ENCODE data around the gene PGM1. TPM values are rescaled to one million over a fixed set of nuclear protein-coding genes. Genes with fewer than 3 reads are reported as not detected.

PGM1 gene
- total RNA-seq, 1 experiment from 2014 or later = 124 TPM

DNA sequence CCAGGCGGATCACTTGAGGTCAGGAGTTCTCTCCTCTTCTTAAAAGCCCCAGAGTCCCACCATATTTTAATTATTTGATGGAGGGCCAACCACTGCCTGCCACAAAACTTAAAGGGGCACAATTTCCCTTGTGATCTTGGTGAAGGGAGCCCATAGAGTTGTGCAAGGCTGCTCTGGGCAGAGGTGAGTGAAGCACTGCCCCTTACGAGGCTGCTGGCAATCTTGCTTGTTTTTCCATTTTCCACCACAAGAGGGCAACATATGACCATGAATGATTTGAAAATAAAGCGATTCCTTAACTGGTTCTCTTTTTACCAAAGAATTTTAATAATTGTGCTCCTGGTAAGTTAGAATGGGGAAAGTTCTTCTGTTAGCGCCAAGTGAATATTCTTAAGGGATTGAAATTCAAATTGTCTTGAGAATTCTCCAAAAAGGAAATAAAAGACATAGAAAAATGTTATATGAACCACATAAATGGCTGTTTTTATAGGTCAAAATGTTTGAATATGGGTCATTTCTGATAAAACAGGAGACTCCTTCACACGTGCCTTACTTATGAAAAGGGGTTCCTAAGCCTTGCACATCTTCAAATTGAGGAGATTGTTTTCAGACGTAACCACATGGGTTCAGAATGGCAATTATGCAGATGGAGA, 22.7 kb downstream of the PGM1 start:
- no peaks in the 10 kb centered on the region for H3K27me3 ChIP-seq (ENCODE audit: low read length)
- peak; percentile 76 for ATAC-seq
- H2AFZ ChIP-seq (ENCODE audit: low read length) = no peak overlapping the region
- intact Hi-C loops (cut with micrococcal nuclease) = loop anchor here (1.0 to 10.0 kb wide), 6 partner anchors 75 to 627 kb away; partner anchors contain the start of gene ROR1
- CTCF ChIA-PET = interaction anchor here (0.5 to 0.6 kb wide), 2 partner anchors 58 to 770 kb away, joined by 3 to 4 read pairs; no protein-coding TSS in a partner anchor
- H3K36me3 ChIP-seq (ENCODE audit: low read depth, low read length) = no peaks in the 10 kb centered on the region
- H3K9me2 ChIP-seq (replicated peaks; ENCODE audit: low read length) = no peaks in the 10 kb centered on the region
- TF ChIP-seq, protein P1, sequence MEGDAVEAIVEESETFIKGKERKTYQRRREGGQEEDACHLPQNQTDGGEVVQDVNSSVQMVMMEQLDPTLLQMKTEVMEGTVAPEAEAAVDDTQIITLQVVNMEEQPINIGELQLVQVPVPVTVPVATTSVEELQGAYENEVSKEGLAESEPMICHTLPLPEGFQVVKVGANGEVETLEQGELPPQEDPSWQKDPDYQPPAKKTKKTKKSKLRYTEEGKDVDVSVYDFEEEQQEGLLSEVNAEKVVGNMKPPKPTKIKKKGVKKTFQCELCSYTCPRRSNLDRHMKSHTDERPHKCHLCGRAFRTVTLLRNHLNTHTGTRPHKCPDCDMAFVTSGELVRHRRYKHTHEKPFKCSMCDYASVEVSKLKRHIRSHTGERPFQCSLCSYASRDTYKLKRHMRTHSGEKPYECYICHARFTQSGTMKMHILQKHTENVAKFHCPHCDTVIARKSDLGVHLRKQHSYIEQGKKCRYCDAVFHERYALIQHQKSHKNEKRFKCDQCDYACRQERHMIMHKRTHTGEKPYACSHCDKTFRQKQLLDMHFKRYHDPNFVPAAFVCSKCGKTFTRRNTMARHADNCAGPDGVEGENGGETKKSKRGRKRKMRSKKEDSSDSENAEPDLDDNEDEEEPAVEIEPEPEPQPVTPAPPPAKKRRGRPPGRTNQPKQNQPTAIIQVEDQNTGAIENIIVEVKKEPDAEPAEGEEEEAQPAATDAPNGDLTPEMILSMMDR (conservative IDR thresholded peaks at IDR 0.05; ENCODE audit: low read depth, low read length) = peak; percentile 88
- no peak for TF ChIP-seq EZH2phosphoT487 (IDR thresholded peaks at IDR 0.05; ENCODE audit: borderline replicate concordance, low read length)
- BruUV-seq (replicated peaks) = no TSS peak
- H3K4me1 ChIP-seq (ENCODE audit: insufficient read depth, low read length) = peaks cover 7% of the 10 kb centered on the region; the same call in 1 of the 2 replicates
- POLR2A ChIA-PET (ENCODE audit: unreplicated experiment) = no interaction called here
- no peaks in the 10 kb centered on the region for H4K20me1 ChIP-seq (ENCODE audit: low read length)
- H3K4me2 ChIP-seq (ENCODE audit: low read length) = no peak overlapping the region
- DNase-seq = peak; percentile 94
- H3K79me2 ChIP-seq (ENCODE audit: low read length) = peaks cover 22% of the 10 kb centered on the region
- H3F3A ChIP-seq (ENCODE audit: low read length, unreplicated experiment) = no peaks in the 10 kb centered on the region
- H3K4me3 ChIP-seq (ENCODE audit: low read length) = no peak overlapping the region
- no peak overlapping the region for H3K9ac ChIP-seq (ENCODE audit: low read length)
- no peak overlapping the region for H3K27ac ChIP-seq (ENCODE audit: low read length)
- no peaks in the 10 kb centered on the region for H3K9me3 ChIP-seq (ENCODE audit: low read length)

DNA sequence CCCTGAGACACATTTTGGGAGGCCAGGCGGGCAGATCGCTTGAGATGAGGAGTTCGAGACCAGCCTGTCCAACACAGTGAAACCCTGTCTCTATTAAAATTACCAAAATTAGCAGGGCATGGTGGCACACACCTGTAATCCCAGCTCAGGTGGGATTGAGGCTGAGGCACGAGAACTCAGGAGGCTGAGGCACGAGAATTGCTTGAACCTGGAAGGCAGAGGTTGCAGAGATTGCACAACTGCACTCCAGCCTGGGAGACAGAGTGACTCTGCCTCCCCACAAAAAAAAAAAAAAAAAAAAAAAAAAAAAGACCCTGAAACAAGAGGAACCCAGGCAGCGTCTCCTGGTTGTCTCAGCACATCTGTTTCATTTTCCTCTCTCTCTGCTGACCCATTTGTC, 24.2 kb downstream of the PGM1 start:
- ChIA-PET CTCF (no interaction called here), POLR2A (ENCODE audit: unreplicated experiment) (no interaction called here)
- BruUV-seq (replicated peaks) = no TSS peak
- Histone ChIP-seq H4K20me1 (ENCODE audit: low read length) (no peaks in the 10 kb centered on the region), H3F3A (ENCODE audit: low read length, unreplicated experiment) (no peaks in the 10 kb centered on the region), H3K9me3 (ENCODE audit: low read length) (no peaks in the 10 kb centered on the region), H3K79me2 (ENCODE audit: low read length) (peaks cover 17% of the 10 kb centered on the region; the same call in 1 of the 2 replicates), H3K27ac (ENCODE audit: low read length) (no peak overlapping the region), H2AFZ (ENCODE audit: low read length) (no peak overlapping the region), H3K9ac (ENCODE audit: low read length) (no peak overlapping the region), H3K36me3 (ENCODE audit: low read depth, low read length) (no peaks in the 10 kb centered on the region), H3K4me2 (ENCODE audit: low read length) (no peak overlapping the region), H3K9me2 (replicated peaks; ENCODE audit: low read length) (no peaks in the 10 kb centered on the region), H3K4me1 (ENCODE audit: insufficient read depth, low read length) (peaks cover 4% of the 10 kb centered on the region; the same call in 1 of the 2 replicates), H3K4me3 (ENCODE audit: low read length) (no peak overlapping the region), H3K27me3 (ENCODE audit: low read length) (no peaks in the 10 kb centered on the region)
- intact Hi-C loops (cut with micrococcal nuclease) = loop anchor here (2.0 to 10.0 kb wide), 4 partner anchors 155 to 545 kb away; partner anchors contain the start of gene ROR1
- no peak for TF ChIP-seq EZH2phosphoT487 (IDR thresholded peaks at IDR 0.05; ENCODE audit: borderline replicate concordance, low read length)
- no peak for TF ChIP-seq EZH2 (IDR thresholded peaks at IDR 0.05; ENCODE audit: low read length, unreplicated experiment)
- TF ChIP-seq, protein P1 (conservative IDR thresholded peaks at IDR 0.05; ENCODE audit: low read depth, low read length) = no peak
- DNase-seq = no peak
- ATAC-seq = no peak

DNA sequence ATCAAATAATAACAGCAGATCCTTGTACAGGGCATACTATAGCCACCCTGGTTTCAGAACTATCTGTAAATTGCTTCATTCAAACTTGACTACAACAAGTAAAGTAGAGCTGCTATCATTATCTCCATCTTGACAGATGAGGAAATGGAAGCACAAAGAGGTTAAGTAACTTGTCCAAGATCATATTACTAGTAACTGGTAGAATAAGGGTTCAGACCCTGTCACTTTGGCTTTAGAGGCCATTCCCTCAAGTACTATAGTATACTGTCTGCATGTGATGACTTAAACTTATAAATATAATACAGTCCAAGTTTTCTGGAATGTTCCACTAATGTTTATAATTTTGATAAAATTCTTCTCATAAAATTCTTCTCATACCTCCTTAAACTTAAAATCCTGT, 24.8 kb downstream of the PGM1 start:
- H2AFZ ChIP-seq (ENCODE audit: low read length) = no peak overlapping the region
- TF ChIP-seq EZH2 (IDR thresholded peaks at IDR 0.05; ENCODE audit: low read length, unreplicated experiment) (no peak), EZH2phosphoT487 (IDR thresholded peaks at IDR 0.05; ENCODE audit: borderline replicate concordance, low read length) (no peak)
- TF ChIP-seq, protein P1 (conservative IDR thresholded peaks at IDR 0.05; ENCODE audit: low read depth, low read length) = no peak
- H3K79me2 ChIP-seq (ENCODE audit: low read length) = peaks cover 17% of the 10 kb centered on the region; the same call in 1 of the 2 replicates
- POLR2A ChIA-PET (ENCODE audit: unreplicated experiment) = no interaction called here
- ATAC-seq (no peak), DNase-seq (no peak)
- H3K4me3 ChIP-seq (ENCODE audit: low read length) = no peak overlapping the region
- no TSS peak for BruUV-seq (replicated peaks)
- H3K27ac ChIP-seq (ENCODE audit: low read length) = no peak overlapping the region
- no peaks in the 10 kb centered on the region for H3F3A ChIP-seq (ENCODE audit: low read length, unreplicated experiment)
- no peak overlapping the region for H3K9ac ChIP-seq (ENCODE audit: low read length)
- no peaks in the 10 kb centered on the region for H3K36me3 ChIP-seq (ENCODE audit: low read depth, low read length)
- H3K27me3 ChIP-seq (ENCODE audit: low read length) = no peaks in the 10 kb centered on the region
- peaks cover 4% of the 10 kb centered on the region; the same call in 1 of the 2 replicates for H3K4me1 ChIP-seq (ENCODE audit: insufficient read depth, low read length)
- intact Hi-C loops (cut with micrococcal nuclease) = loop anchor here (5.0 to 10.0 kb wide), 3 partner anchors 154 to 544 kb away; partner anchors contain the start of gene ROR1
- H3K9me2 ChIP-seq (replicated peaks; ENCODE audit: low read length) = no peaks in the 10 kb centered on the region
- CTCF ChIA-PET = no interaction called here
- no peak overlapping the region for H3K4me2 ChIP-seq (ENCODE audit: low read length)
- no peaks in the 10 kb centered on the region for H4K20me1 ChIP-seq (ENCODE audit: low read length)
- H3K9me3 ChIP-seq (ENCODE audit: low read length) = no peaks in the 10 kb centered on the region

Data from PC-3 (cell line).